HepG2 (cell line): ENCODE data around the gene FNDC3B. TPM values are rescaled to one million over a fixed set of nuclear protein-coding genes. Genes with fewer than 3 reads are reported as not detected.

Experiments
- ATAC-seq: fragments of 200-7000 bp; cut with Tn5 transposase; 3 replicates; pipeline ENCODE4 v1.9.1; 2020; ENCODE audit warnings: mild to moderate bottlenecking, moderate library complexity
- BruUV-seq: library from RNA; stranded (reverse); fragments of 400-500 nt; replicated peaks from 2 replicates; lab custom pipeline; 2021; lab: Mats Ljungman, UMichigan
- CTCF ChIA-PET: fragments of 300-600 bp; formaldehyde crosslinking; extraction: SDS; loops from one replicate; lab custom pipeline; 2021; ENCODE audit warnings: low total read pairs, inconsistent platforms, low intra/inter-chr PET ratio; lab: Yijun Ruan, JAX
- POLR2A ChIA-PET: fragments of 350-600 bp; sonication (Branson Sonifier 250); formaldehyde crosslinking; loops from one replicate; lab custom pipeline; 2020; ENCODE audit warnings: antibody characterized with exemption, inconsistent platforms; lab: Yijun Ruan, JAX
- DNase-seq: peaks from one replicate; pipeline ENCODE4 v3.0.0-alpha.2; 2015; ENCODE audit warnings: low spot score
- FAIRE-seq: peaks from 3 replicates; lab custom pipeline; 2011; peaks lifted over from hg19 to GRCh38; lab: Jason Lieb, UNC
- H2AFZ ChIP-seq: one replicate; pipeline ENCODE4 v1.6.1; 2011; ENCODE audit warnings: low read length, inconsistent platforms
- H3K27ac ChIP-seq: fragments of 300-600 bp; 3 replicates; pipeline ENCODE4 v1.8.0; 2011; ENCODE audit warnings: mixed run types, mild to moderate bottlenecking, mixed read lengths, low read length, inconsistent platforms; ENCODE audit not compliant: insufficient read depth; ENCODE audit errors: extremely low read length
- H3K27me3 ChIP-seq, 2 experiments: fragments of 200-600 bp in 1 of 2; 2 replicates in 1 of 2; 3 replicates in 1 of 2; pipeline versions ENCODE4 v1.6.0 to v1.8.0; 2011; ENCODE audit warnings: low read length in 2 of 2, mild to moderate bottlenecking in 2 of 2, moderate library complexity in 2 of 2, inconsistent platforms in 1 of 2; ENCODE audit not compliant: insufficient read depth in 2 of 2, control insufficient read depth in 1 of 2
- H3K36me3 ChIP-seq, 2 experiments: fragments of 200-600 bp in 1 of 2; replicated peaks in 1 of 2; 2 replicates in 1 of 2; 3 replicates in 1 of 2; pipeline versions ENCODE4 v1.5.1 to v1.8.0; 2011; ENCODE audit warnings: low read length in 2 of 2, inconsistent platforms in 1 of 2; ENCODE audit not compliant: insufficient read depth in 2 of 2, control insufficient read depth in 1 of 2
- H3K4me1 ChIP-seq: 2 replicates; pipeline ENCODE4 v1.5.1; 2012; ENCODE audit warnings: low read length, inconsistent platforms; ENCODE audit not compliant: insufficient read depth
- H3K4me2 ChIP-seq: 2 replicates; pipeline ENCODE4 v1.6.0; 2011; ENCODE audit warnings: low read depth, low read length, inconsistent platforms
- H3K4me3 ChIP-seq, 3 experiments: fragments of 200-600 bp in 1 of 3; sonication (generic), shearing (Covaris generic) in 1 of 3; replicated peaks in 1 of 3; 2 replicates each; pipeline ENCODE4 v1.5.1; 2011 to 2016; ENCODE audit warnings: low read length in 3 of 3, inconsistent platforms in 2 of 3, low read depth in 2 of 3, mild to moderate bottlenecking in 2 of 3, control low read depth in 1 of 3, mixed read lengths in 1 of 3; ENCODE audit not compliant: insufficient read depth in 1 of 3
- H3K79me2 ChIP-seq: one replicate; pipeline ENCODE4 v1.6.1; 2011; ENCODE audit warnings: low read length, inconsistent platforms; ENCODE audit not compliant: insufficient read depth
- H3K9ac ChIP-seq: 2 replicates; pipeline ENCODE4 v1.6.0; 2011; ENCODE audit warnings: mild to moderate bottlenecking, low read depth, low read length, inconsistent platforms; ENCODE audit not compliant: insufficient read depth
- H3K9me3 ChIP-seq: 2 replicates; pipeline ENCODE4 v1.5.1; 2012; ENCODE audit warnings: mild to moderate bottlenecking, low read length
- H4K20me1 ChIP-seq: 2 replicates; pipeline ENCODE4 v1.6.0; 2011; ENCODE audit warnings: inconsistent platforms, mild to moderate bottlenecking, low read length, moderate library complexity; ENCODE audit not compliant: insufficient read depth
- CERS6 ChIP-seq: sonication (generic); formaldehyde crosslinking; IDR thresholded peaks from 2 replicates; pipeline ENCODE4 v1.5.0; 2020; ENCODE audit warnings: missing genetic modification reagents
- CHD4 ChIP-seq: fragments of 200-600 bp; sonication (generic); IDR thresholded peaks from 2 replicates; pipeline ENCODE4 v1.7.0; 2017; ENCODE audit warnings: mild to moderate bottlenecking, low read length, borderline replicate concordance
- HNRNPUL1 ChIP-seq: fragments of 200-400 bp; formaldehyde crosslinking; IDR thresholded peaks from 2 replicates; pipeline ENCODE4 v1.6.1; 2017; ENCODE audit warnings: low read depth, mild to moderate bottlenecking, low read length, moderate library complexity
- LBX2 ChIP-seq: sonication (generic); formaldehyde crosslinking; IDR thresholded peaks from 2 replicates; pipeline ENCODE4 v1.5.0; 2020; ENCODE audit warnings: missing genetic modification reagents, mild to moderate bottlenecking, borderline replicate concordance
- MBD4 ChIP-seq: IDR thresholded peaks from 2 replicates; pipeline ENCODE4 v1.6.1; 2012; ENCODE audit warnings: low read length, inconsistent platforms, borderline replicate concordance
- MTF2 ChIP-seq: sonication (generic); formaldehyde crosslinking; IDR thresholded peaks from 2 replicates; pipeline ENCODE4 v1.5.0; 2020; ENCODE audit warnings: missing genetic modification reagents, borderline replicate concordance
- NPAS2 ChIP-seq: sonication (generic); formaldehyde crosslinking; IDR thresholded peaks from 2 replicates; pipeline ENCODE4 v1.8.0; 2022; ENCODE audit warnings: mild to moderate bottlenecking, missing genetic modification reagents, borderline replicate concordance
- POLR2G ChIP-seq: fragments of 200-400 bp; formaldehyde crosslinking; IDR thresholded peaks from 2 replicates; pipeline ENCODE4 v1.6.1; 2018; ENCODE audit warnings: mild to moderate bottlenecking, low read depth, low read length, moderate library complexity
- RBFOX2 ChIP-seq: fragments of 200-400 bp; formaldehyde crosslinking; IDR thresholded peaks from 2 replicates; pipeline ENCODE4 v1.6.1; 2017; ENCODE audit warnings: low read depth, mild to moderate bottlenecking, low read length
- RBM39 ChIP-seq: fragments of 200-400 bp; formaldehyde crosslinking; IDR thresholded peaks from one replicate; pipeline ENCODE4 v1.6.1; 2018; ENCODE audit warnings: antibody characterized with exemption, mild to moderate bottlenecking, low read depth, low read length; ENCODE audit not compliant: poor library complexity, severe bottlenecking
- TCF7L2 ChIP-seq: IDR thresholded peaks from 2 replicates; pipeline ENCODE4 v1.6.1; 2011; ENCODE audit warnings: mild to moderate bottlenecking, low read depth, low read length, moderate library complexity
- ZBTB2 ChIP-seq: sonication (generic); formaldehyde crosslinking; IDR thresholded peaks from 2 replicates; pipeline ENCODE4 v1.8.0; 2022; ENCODE audit warnings: low read depth, missing genetic modification reagents
- ZBTB3 ChIP-seq: sonication (generic); formaldehyde crosslinking; IDR thresholded peaks from 2 replicates; pipeline ENCODE4 v1.4.0; 2020; ENCODE audit warnings: low read depth, mild to moderate bottlenecking, moderate library complexity, missing genetic modification reagents, borderline replicate concordance
- ZFP41 ChIP-seq: sonication (generic); formaldehyde crosslinking; IDR thresholded peaks from 2 replicates; pipeline ENCODE4 v1.4.0; 2020; ENCODE audit warnings: mild to moderate bottlenecking, missing genetic modification reagents, borderline replicate concordance
- ZFX ChIP-seq: sonication (generic); formaldehyde crosslinking; IDR thresholded peaks from 2 replicates; pipeline ENCODE4 v1.4.0; 2020; ENCODE audit warnings: mild to moderate bottlenecking, low read depth, missing genetic modification reagents, moderate library complexity
- ZKSCAN8 ChIP-seq: IDR thresholded peaks from 2 replicates; pipeline ENCODE4 v1.6.1; 2016; ENCODE audit warnings: borderline replicate concordance, missing genetic modification reagents, missing compliant biosample characterization
- ZXDC ChIP-seq: sonication (generic); formaldehyde crosslinking; IDR thresholded peaks from 2 replicates; pipeline ENCODE4 v1.5.0; 2020; ENCODE audit warnings: mild to moderate bottlenecking, missing genetic modification reagents
- ZZZ3 ChIP-seq: sonication (generic); formaldehyde crosslinking; IDR thresholded peaks from 2 replicates; pipeline ENCODE4 v1.4.0; 2020; ENCODE audit warnings: missing genetic modification reagents, mild to moderate bottlenecking, borderline replicate concordance
- WGBS: methylation state at CpG from one replicate; pipeline ENCODE4 v1.1.6; 2017; ENCODE audit warnings: low lambda C conversion rate; 5-methylcytosine and 5-hydroxymethylcytosine counted together
- in situ Hi-C: cut with HindIII; loops from 2 replicates; pipeline ENCODE4 v1.10.0; 2017; ENCODE audit warnings: low pct_unique_long_range_greater_than_20kb; ENCODE audit not compliant: extremely low pct_ligation_motif_present
- intact Hi-C: fragments of 100-400 bp; cut with micrococcal nuclease; formaldehyde crosslinking; loops from one replicate; pipeline ENCODE4 v1.10.0; 2022; ENCODE audit not compliant: unreplicated experiment
- polyA plus RNA-seq, 8 experiments: library from polyadenylated mRNA; depleted of rRNA in 3 of 8; stranded (reverse) in 7 of 8; unstranded in 1 of 8; fragments of >200 nt; fragmentation: Illumina TruSeq in 4 of 8; extraction: Trizol in 4 of 8; gene quantifications; 2 replicates each; pipeline versions ENCODE4 v1.2.1 to v1.2.3, GENCODE V29; 2011 to 2016; ENCODE audit warnings: low read depth in 4 of 8, missing spikeins in 1 of 8, mixed read lengths in 1 of 8; ENCODE audit not compliant: insufficient read depth in 1 of 8
- total RNA-seq, 5 experiments: library from RNA; depleted of rRNA; stranded (reverse); fragments of >200 nt; fragmentation: Illumina TruSeq; extraction: Trizol; gene quantifications; 2 replicates each; pipeline ENCODE4 v1.2.3, GENCODE V29; 2016; ENCODE audit warnings: low read depth in 1 of 5

The FNDC3B gene
- total and polyA plus RNA-seq, 2 of the 13 experiments (the other 11 are each of a cell fraction or from before 2014, with no cell fraction given): 74.8 to 103 TPM

- H3K4me2 ChIP-seq: peak overlapping the region; percentile 97
- CTCF ChIA-PET: no interaction called here
- peaks cover 5 to 40% of the 10 kb centered on the region in 2 experiments; a peak in 4 of 5 replicates for H3K36me3 ChIP-seq
- in situ Hi-C loops: no loop called here
- no peak overlapping the region for H2AFZ ChIP-seq
- POLR2A ChIA-PET: interaction anchor here (0.8 to 1.2 kb wide), 5 partner anchors 21 to 204 kb away, joined by 3 to 8 read pairs (median 3); no protein-coding TSS in a partner anchor
- intact Hi-C loops: loop anchor here (5.0 kb wide), 3 partner anchors 37 to 238 kb away; no protein-coding TSS in a partner anchor
- H3K27ac ChIP-seq: peak overlapping the region; percentile 99
- no peak for FAIRE-seq
- no TSS peak for BruUV-seq
- DNase-seq: no peak
- H4K20me1 ChIP-seq: peaks cover 68% of the 10 kb centered on the region
- peak overlapping the region; percentile 93 to 99 (median 95) for H3K4me3 ChIP-seq
- 21% methylated on average over 4 of the region's 4 CpGs for WGBS
- peaks cover 100% of the 10 kb centered on the region for H3K79me2 ChIP-seq
- peak overlapping the region; percentile 100 for H3K9ac ChIP-seq
- no peaks in the 10 kb centered on the region for H3K9me3 ChIP-seq
- no peak for ATAC-seq
- H3K4me1 ChIP-seq: peaks cover 63% of the 10 kb centered on the region
- no peaks in the 10 kb centered on the region; a peak in 1 of 5 replicates for H3K27me3 ChIP-seq
- peak; percentile 62; the same call in 1 of the 2 replicates for TF ChIP-seq POLR2G
- TF ChIP-seq ZFX (CRISPR knock-in tag): 0 out of 2 replicates have a peak, but pooled peaks have one; percentile 7
- TF ChIP-seq ZBTB2 (CRISPR knock-in tag): no peak
- no peak for TF ChIP-seq ZXDC
- no peak for TF ChIP-seq NPAS2 (CRISPR knock-in tag)
- TF ChIP-seq HNRNPUL1: no peak
- no peak; the same call in 1 of the 2 replicates for TF ChIP-seq MBD4
- no peak for TF ChIP-seq CHD4
- TF ChIP-seq RBM39: no peak
- TF ChIP-seq RBFOX2: peak; percentile 69
- TF ChIP-seq MTF2 (CRISPR knock-in tag): no peak
- TF ChIP-seq LBX2: no peak
- no peak for TF ChIP-seq ZZZ3 (CRISPR knock-in tag)
- no peak for TF ChIP-seq CERS6 (CRISPR knock-in tag)
- TF ChIP-seq TCF7L2: no peak
- TF ChIP-seq ZBTB3 (CRISPR knock-in tag): no peak
- no peak for TF ChIP-seq ZFP41 (CRISPR knock-in tag)
- no peak for TF ChIP-seq ZKSCAN8 (CRISPR knock-in tag)
Observed at GRCh38 chr3:172044833-172045585, 5.6 kb downstream of the FNDC3B start.
